Upper lobe of left lung (tissue), 6 donors: ENCODE measurements around the gene ZNF616. TPM values are rescaled to one million over a fixed set of nuclear protein-coding genes. Genes with fewer than 3 reads are reported as not detected.

Experiments
- ATAC-seq, 2 donors: fragments of 200-7000 bp; cut with Tn5 transposase; one replicate each; pipeline ENCODE4 v1.9.1; 2022; ENCODE audit warnings: mild to moderate bottlenecking in 2 of 2, moderate library complexity in 2 of 2; ENCODE audit not compliant: low FRiP score in 2 of 2
- DNase-seq, 2 donors: peaks; one replicate each; pipeline ENCODE4 v3.0.0-alpha.2; 2019 to 2020
- H3K27ac ChIP-seq, 4 donors: fragments of 200-600 bp; sonication (generic); one replicate each; pipeline ENCODE4 v1.5.1; 2016 to 2019
- H3K27me3 ChIP-seq, 4 donors: fragments of 200-600 bp; sonication (generic); one replicate each; pipeline ENCODE4 v1.5.1; 2017 to 2019
- H3K36me3 ChIP-seq, 4 donors: fragments of 200-600 bp; sonication (generic); one replicate each; pipeline ENCODE4 v1.5.1; 2016 to 2019
- H3K4me1 ChIP-seq, 4 donors: fragments of 200-600 bp; sonication (generic); one replicate each; pipeline ENCODE4 v1.5.1; 2018 to 2019
- H3K4me3 ChIP-seq, 4 donors: fragments of 200-600 bp; sonication (generic); one replicate each; pipeline ENCODE4 v1.5.1; 2017 to 2019; ENCODE audit warnings: mild to moderate bottlenecking in 2 of 4, moderate library complexity in 1 of 4
- H3K9me3 ChIP-seq, 4 donors: fragments of 200-600 bp; sonication (generic); one replicate each; pipeline ENCODE4 v1.5.1; 2018 to 2019
- CTCF ChIP-seq, 6 experiments: fragments of 450-650 bp in 4 of 6; fragments of 200-600 bp in 2 of 6; sonication (generic) in 2 of 6; IDR thresholded peaks; one replicate each; pipeline ENCODE4 v1.5.1; 2016 to 2019; ENCODE audit warnings: antibody characterized with exemption in 6 of 6
- EP300 ChIP-seq, 4 donors: sonication (generic); formaldehyde crosslinking; IDR thresholded peaks; one replicate each; pipeline ENCODE4 v1.5.1; 2017; ENCODE audit warnings: antibody characterized with exemption in 4 of 4, control low read depth in 2 of 4
- POLR2A ChIP-seq, 4 donors: fragments of 450-650 bp; IDR thresholded peaks; one replicate each; pipeline ENCODE4 v1.5.1; 2016 to 2017; ENCODE audit warnings: antibody characterized with exemption in 4 of 4, mild to moderate bottlenecking in 2 of 4
- POLR2AphosphoS5 ChIP-seq, 2 donors: sonication (generic); formaldehyde crosslinking; IDR thresholded peaks; one replicate each; pipeline ENCODE4 v1.5.1; 2017; ENCODE audit warnings: antibody characterized with exemption in 2 of 2
- WGBS, 2 donors: methylation state at CpG; one replicate each; pipeline ENCODE4 v1.1.5; 2017 to 2018; 5-methylcytosine and 5-hydroxymethylcytosine counted together
- total RNA-seq, 6 donors: library from RNA; depleted of rRNA in 4 of 6; stranded (reverse); fragments of >200 nt in 4 of 6; gene quantifications; one replicate each; pipeline versions ENCODE4 v1.1.0 to v1.2.1, GENCODE V29; 2016 to 2021
- donor health status: DM: no; HTN: no; CAD: no; lungs with moderate emphysema.
- donor health status: DM: no; HTN: yes; CAD: no; lungs with severe emphysema.

The ZNF616 gene
- total RNA-seq, 6 donors from 2014 or later, result 2.2 to 19.9 (median 10.2) TPM

GRCh38 chr19:52114691-52115090, 25.0 kb downstream of the ZNF616 start:
- no peaks in the 10 kb centered on the region for H3K4me1 ChIP-seq
- no peak for DNase-seq
- no peak for TF ChIP-seq CTCF (IDR thresholded peaks at IDR 0.05)
- no peak for TF ChIP-seq EP300 (IDR thresholded peaks at IDR 0.05)
- TF ChIP-seq POLR2AphosphoS5 (IDR thresholded peaks at IDR 0.05), result no peak
- TF ChIP-seq POLR2A (IDR thresholded peaks at IDR 0.05), result no peak
- peaks cover 82 to 100% (median 98%) of the 10 kb centered on the region in 4 donors for H3K9me3 ChIP-seq
- no peak for ATAC-seq
- H3K27ac ChIP-seq, result no peak overlapping the region
- H3K36me3 ChIP-seq, result peaks cover 12 to 50% (median 39%) of the 10 kb centered on the region in 4 donors
- 99 to 100% methylated on average over 5 of the region's 5 CpGs for WGBS, 2 donors
- H3K4me3 ChIP-seq, result no peak overlapping the region
- H3K27me3 ChIP-seq, result no peaks in the 10 kb centered on the region

- no peak overlapping the region for H3K27ac ChIP-seq
- no peak overlapping the region for H3K4me3 ChIP-seq
- DNase-seq (no peak), ATAC-seq (no peak)
- no peaks in the 10 kb centered on the region for H3K27me3 ChIP-seq
- WGBS, 2 donors, result 91 to 92% methylated on average over 3 of the region's 3 CpGs
- TF ChIP-seq POLR2AphosphoS5 (IDR thresholded peaks at IDR 0.05), result no peak
- no peak for TF ChIP-seq EP300 (IDR thresholded peaks at IDR 0.05)
- no peak for TF ChIP-seq CTCF (IDR thresholded peaks at IDR 0.05)
- TF ChIP-seq POLR2A (IDR thresholded peaks at IDR 0.05), result no peak
- peaks cover 81 to 100% (median 94%) of the 10 kb centered on the region in 4 donors for H3K9me3 ChIP-seq
- H3K4me1 ChIP-seq, result no peaks in the 10 kb centered on the region
- H3K36me3 ChIP-seq, result peaks cover 12 to 29% (median 21%) of the 10 kb centered on the region in 4 donors
Observed at GRCh38 chr19:52112624-52113023, 27.1 kb downstream of the ZNF616 start.

GRCh38 chr19:52110780-52111179, 29.0 kb downstream of the ZNF616 start:
- Histone ChIP-seq H3K4me3 (no peak overlapping the region), H3K27me3 (no peaks in the 10 kb centered on the region), H3K4me1 (no peaks in the 10 kb centered on the region), H3K9me3 (peaks cover 74 to 98% (median 85%) of the 10 kb centered on the region in 4 donors), H3K27ac (no peak overlapping the region), H3K36me3 (peaks cover under 1 to 11% (median 4%) of the 10 kb centered on the region in 4 donors)
- WGBS, 2 donors, result 94 to 95% methylated on average over 6 of the region's 6 CpGs
- TF ChIP-seq POLR2AphosphoS5 (IDR thresholded peaks at IDR 0.05) (no peak), EP300 (IDR thresholded peaks at IDR 0.05) (no peak), POLR2A (IDR thresholded peaks at IDR 0.05) (no peak), CTCF (IDR thresholded peaks at IDR 0.05) (no peak)
- ATAC-seq, result no peak
- DNase-seq, result no peak

GRCh38 chr19:52102782-52103181, 37.0 kb downstream of the ZNF616 start:
- DNase-seq, result no peak
- 91 to 96% methylated on average over 1 of the region's 1 CpG for WGBS, 2 donors
- no peak for ATAC-seq
- Histone ChIP-seq H3K9me3 (peaks cover 4 to 56% (median 48%) of the 10 kb centered on the region in 4 donors), H3K4me1 (no peaks in the 10 kb centered on the region), H3K4me3 (no peak overlapping the region), H3K27me3 (no peaks in the 10 kb centered on the region), H3K27ac (no peak overlapping the region), H3K36me3 (no peaks in the 10 kb centered on the region)
- TF ChIP-seq POLR2A (IDR thresholded peaks at IDR 0.05) (no peak), EP300 (IDR thresholded peaks at IDR 0.05) (no peak), POLR2AphosphoS5 (IDR thresholded peaks at IDR 0.05) (no peak), CTCF (IDR thresholded peaks at IDR 0.05) (no peak)

GRCh38 chr19:52101866-52102562, 37.7 kb downstream of the ZNF616 start:
- peaks cover 0 to 56% (median 49%) of the 10 kb centered on the region in 4 donors for H3K9me3 ChIP-seq
- no peaks in the 10 kb centered on the region for H3K4me1 ChIP-seq
- WGBS, 2 donors, result 79 to 92% methylated on average over 2 of the region's 2 CpGs

More at GRCh38 chr19:52101866-52102562, 37.7 kb downstream of the ZNF616 start:
- Histone ChIP-seq H3K27ac (no peak overlapping the region), H3K27me3 (no peaks in the 10 kb centered on the region), H3K4me3 (no peak overlapping the region), H3K36me3 (no peaks in the 10 kb centered on the region)
- TF ChIP-seq POLR2A (IDR thresholded peaks at IDR 0.05), result no peak
- no peak for TF ChIP-seq POLR2AphosphoS5 (IDR thresholded peaks at IDR 0.05)
- no peak for TF ChIP-seq CTCF (IDR thresholded peaks at IDR 0.05)
- TF ChIP-seq EP300 (IDR thresholded peaks at IDR 0.05), result no peak
- DNase-seq (no peak), ATAC-seq (no peak)
